Measurements from ENCODE around the gene BAD.
A peak's percentile ranks its signal among the peaks of the same experiment; 100 is the strongest.

The BAD gene

DNA sequence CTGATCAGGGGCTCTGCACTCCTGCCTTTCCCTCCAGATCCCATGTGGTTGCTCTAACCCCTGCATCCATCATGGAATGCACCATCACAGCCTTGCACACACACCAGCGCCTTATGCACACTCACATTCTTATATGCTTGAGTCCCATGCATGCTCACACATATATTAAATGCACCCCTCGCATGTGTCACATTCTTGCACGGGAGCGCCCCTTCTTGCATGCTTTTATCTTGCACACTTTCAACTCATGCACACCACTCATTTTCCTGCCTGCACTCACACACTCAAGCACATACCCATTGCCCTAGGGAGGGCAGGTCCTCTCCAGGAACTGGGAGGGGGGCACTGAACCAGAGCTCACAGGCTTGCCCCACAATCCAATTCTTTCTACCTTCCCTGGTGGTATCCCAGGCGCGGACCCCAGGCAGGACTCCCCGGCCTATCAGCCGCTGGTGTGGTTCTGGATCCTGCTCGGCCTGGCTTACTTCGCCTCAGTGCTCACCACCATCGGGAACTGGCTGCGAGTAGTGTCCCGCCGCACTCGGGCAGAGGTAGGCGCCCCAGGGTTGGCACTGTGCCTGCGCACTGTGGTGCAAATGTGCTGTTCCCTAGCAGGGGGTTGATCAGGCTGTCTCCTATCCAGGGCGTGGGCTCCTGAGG is 13.4 kb upstream of the BAD start:
- no peak for DNase-seq (ENCODE audit: low read depth in 2 of 3, low spot score in 2 of 3)

GRCh38 chr11:64296830-64297698 is 12.6 kb upstream of the BAD start:
- DNase-seq (ENCODE audit: low read depth in 2 of 3, low spot score in 2 of 3), result no peak

GRCh38 chr11:64296236-64296635 is 11.8 kb upstream of the BAD start:
- DNase-seq (ENCODE audit: low read depth in 2 of 3, low spot score in 2 of 3), result no peak

- no peak for DNase-seq (ENCODE audit: low read depth in 2 of 3, low spot score in 2 of 3)
These were observed 11.3 kb upstream of the BAD start for GRCh38 chr11:64295760-64296159.

- no peak for DNase-seq (ENCODE audit: low read depth in 2 of 3, low spot score in 2 of 3)
These were observed 10.3 kb upstream of the BAD start for GRCh38 chr11:64294774-64295173.

DNA sequence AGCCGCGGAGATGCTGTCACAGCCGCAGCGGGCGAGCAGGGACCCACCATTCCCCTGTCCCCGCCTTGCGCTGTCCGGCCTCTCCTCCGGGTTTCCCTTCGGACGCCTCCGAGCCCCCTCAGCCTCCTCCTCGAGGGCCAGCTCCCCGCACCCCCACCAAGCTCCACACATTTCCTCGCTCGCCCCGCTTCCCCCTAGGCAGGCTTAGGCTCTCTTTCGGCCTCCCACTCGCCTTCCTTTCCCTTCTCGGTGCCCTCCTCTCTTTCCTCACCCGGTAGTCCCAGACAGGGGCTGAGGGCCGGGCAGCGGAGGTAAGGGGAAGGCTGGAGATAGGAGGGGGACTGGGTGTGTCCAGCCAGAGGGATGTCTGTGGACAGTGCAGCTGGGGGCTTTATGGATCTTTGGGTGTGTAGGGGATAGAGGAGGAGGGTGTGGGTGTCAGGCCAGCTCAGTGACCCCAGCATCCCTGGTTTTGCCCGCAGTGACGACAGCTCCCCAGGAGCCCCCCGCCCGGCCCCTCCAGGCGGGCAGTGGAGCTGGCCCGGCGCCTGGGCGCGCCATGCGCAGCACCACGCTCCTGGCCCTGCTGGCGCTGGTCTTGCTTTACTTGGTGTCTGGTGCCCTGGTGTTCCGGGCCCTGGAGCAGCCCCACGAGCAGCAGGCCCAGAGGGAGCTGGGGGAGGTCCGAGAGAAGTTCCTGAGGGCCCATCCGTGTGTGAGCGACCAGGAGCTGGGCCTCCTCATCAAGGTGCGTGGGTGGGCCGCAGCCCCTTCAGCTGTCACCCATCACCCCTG is 8.2 kb upstream of the BAD start:
- no peak for DNase-seq (ENCODE audit: low read depth in 2 of 3, low spot score in 2 of 3)

- DNase-seq (ENCODE audit: low read depth in 2 of 3, low spot score in 2 of 3), result no peak
These were observed 7.4 kb upstream of the BAD start for GRCh38 chr11:64291752-64292459.

DNA sequence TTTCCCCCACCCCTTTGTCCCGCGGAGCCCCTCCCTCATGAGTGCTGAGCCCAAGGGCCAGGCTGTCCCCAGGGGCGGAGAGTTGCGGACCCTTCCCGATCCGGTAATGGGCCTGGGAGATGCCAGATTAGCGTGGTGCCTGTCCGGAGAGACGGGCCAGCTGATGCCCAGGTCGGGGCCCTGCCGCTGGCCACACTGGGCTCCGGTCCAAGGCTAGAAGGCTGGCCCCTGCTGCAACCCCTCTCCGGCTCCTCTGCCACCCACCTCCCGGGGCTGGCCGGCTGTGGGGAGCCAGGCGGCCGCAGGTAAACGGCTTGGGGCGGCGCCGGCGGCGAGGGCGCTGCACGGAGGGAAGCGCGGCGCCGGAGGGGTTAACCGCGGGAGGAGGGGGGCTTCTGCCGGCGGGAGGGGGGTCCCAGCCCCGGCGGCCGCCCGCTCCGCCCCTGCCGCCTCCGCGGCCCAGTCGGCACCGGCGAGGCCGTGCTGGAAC is 6.8 kb upstream of the BAD start, which contains the start of gene KCNK4:
KCNK4 (plus strand) TSS at position 41 of the 490 bp plus-strand sequence. CDS start 1,717 bp downstream, outside the sequence.
- no peak for DNase-seq (ENCODE audit: low read depth in 2 of 3, low spot score in 2 of 3)

GRCh38 chr11:64290352-64291261 is 6.1 kb upstream of the BAD start:
- DNase-seq (ENCODE audit: low read depth in 2 of 3, low spot score in 2 of 3), result no peak

DNA sequence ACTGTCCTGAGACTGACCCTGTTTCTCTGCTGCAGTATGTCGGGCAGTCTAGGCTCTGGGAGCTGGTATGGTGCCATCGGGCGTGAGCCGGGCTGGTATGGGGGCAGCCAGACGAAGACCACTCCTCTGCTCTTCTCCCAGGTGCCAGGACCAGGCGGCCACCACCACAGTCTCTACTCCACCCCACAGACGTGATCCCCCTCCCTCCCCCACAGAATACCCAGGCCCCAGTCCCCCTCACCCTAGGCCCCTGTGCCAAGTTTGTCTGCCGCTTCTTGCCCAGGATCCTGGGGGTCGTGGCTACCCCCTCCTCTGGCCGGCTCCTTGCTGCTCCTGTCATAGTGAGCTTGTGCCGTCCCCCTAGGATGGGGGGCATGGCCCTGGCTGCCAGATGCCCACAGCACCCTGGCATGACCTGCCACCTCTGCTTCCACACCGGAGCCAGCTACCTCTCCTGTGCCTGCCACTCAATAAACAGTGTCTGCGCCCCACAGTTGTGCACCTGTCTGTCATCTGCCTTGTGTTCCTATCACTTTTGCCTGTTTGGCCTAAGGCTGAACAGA is 4.6 kb upstream of the BAD start:
- DNase-seq (ENCODE audit: low read depth in 2 of 3, low spot score in 2 of 3), result no peak

- no peak for DNase-seq (ENCODE audit: low read depth in 2 of 3, low spot score in 2 of 3)
These were observed 3.9 kb upstream of the BAD start for GRCh38 chr11:64288353-64288750.

DNA sequence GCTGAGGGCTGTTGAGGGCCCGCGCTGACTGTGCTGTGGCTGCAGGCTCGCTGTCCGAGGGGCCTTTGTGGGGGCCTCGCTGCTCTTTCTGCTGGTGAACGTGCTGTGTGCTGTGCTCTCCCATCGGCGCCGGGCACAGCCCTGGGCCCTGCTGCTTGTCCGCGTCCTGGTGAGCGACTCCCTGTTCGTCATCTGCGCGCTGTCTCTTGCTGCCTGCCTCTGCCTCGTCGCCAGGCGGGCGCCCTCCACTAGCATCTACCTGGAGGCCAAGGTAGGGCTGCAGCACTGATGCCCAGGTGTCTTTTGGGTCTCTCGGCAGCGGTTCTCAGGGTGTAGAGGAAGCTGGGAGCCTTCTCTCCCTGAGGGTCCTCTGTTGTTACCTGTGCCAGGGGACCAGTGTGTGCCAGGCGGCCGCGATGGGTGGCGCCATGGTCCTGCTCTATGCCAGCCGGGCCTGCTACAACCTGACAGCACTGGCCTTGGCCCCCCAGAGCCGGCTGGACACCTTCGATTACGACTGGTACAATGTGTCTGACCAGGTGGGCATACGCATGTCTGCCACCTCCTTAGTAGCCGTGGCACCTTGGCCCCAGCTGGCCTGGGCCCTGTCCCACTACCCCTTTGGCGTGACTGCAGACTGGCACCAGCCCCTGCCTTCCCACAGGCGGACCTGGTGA is 3.3 kb upstream of the BAD start:
- no peak for DNase-seq (ENCODE audit: low read depth in 2 of 3, low spot score in 2 of 3)

DNA sequence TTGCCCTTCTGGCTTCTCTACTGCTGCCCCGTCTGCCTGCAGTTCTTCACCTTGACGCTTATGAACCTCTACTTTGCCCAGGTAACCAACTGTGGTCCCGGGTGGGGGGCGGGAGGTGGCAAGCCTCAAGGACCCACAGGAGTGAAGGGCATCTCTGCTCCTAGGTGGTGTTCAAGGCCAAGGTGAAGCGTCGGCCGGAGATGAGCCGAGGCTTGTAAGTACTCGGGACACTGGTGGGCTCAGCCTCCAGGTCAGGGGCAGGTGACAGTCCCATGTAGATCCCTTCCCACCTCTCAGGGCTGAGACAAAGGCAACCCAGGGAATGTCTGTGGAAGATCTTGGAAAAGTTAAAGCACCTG is 2.3 kb upstream of the BAD start:
- no peak for DNase-seq (ENCODE audit: low read depth in 2 of 3, low spot score in 2 of 3)

DNA sequence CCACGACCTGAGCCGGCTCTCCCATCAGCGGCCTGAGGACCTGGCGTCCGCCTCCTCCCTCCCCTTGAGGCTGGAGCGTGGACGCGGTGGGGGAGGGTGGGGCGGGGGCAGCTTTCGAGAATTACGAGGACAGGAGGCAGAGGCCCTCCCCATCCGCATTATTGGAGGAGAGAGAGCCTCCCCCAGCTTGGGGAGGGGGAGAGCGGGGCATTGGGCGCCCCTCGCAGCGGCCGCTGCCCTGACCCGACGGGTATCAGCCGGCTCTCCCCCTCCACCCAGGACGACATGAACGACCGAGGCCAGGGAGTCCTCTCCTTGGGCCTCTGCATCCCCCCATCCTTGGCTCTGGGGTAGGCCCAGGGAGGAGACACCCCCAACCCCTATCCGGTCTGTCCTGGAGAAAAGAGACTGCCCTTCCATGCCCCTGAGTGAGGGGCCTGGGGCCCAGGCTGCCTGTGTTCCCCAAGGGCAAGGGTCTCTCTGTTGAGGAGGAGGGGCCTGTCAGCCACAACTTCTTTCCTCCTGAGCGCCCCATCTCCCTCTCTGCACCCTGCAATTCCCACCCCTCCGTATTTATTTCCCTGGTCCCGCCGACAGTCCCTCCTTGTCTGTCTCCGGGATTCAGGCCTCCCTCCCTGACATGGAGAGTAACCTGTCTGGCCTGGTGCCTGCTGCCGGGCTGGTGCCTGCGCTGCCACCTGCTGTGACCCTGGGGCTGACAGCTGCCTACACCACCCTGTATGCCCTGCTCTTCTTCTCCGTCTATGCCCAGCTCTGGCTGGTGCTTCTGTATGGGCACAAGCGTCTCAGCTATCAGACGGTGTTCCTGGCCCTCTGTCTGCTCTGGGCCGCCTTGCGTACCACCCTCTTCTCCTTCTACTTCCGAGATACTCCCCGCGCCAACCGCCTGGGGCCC is 1.7 kb upstream of the BAD start:
- no peak for DNase-seq (ENCODE audit: low read depth in 2 of 3, low spot score in 2 of 3)

- peak; percentile 85 to 99 (median 95) for DNase-seq (ENCODE audit: low read depth in 2 of 3, low spot score in 2 of 3)
These were observed 758 bp upstream of the BAD start, which contains the start of gene GPR137 for GRCh38 chr11:64284962-64285884. TSS of gene GPR137 (plus strand) at chr11:64285848. CDS start at chr11:64286525, 677 bp downstream.

GRCh38 chr11:64283092-64283491 is 1.4 kb downstream of the BAD start:
- no peak for DNase-seq (ENCODE audit: low read depth in 2 of 3, low spot score in 2 of 3)

All from activated CD8-positive, alpha-beta memory T cell treated with anti-CD3 and anti-CD28 coated beads for 48 hours (primary cell).